HS-27A (cell line): ENCODE data around the gene GPR61.

Experiments used
- DNase-seq: peaks from one replicate; pipeline ENCODE4 v3.0.0-alpha.2; 2012; ENCODE audit warnings: low read depth, missing footprints

The GPR61 gene

GRCh38 chr1:109508873-109509175 is 30.8 kb upstream of the GPR61 start:
- DNase-seq: no peak

GRCh38 chr1:109509176-109510134 is 30.2 kb upstream of the GPR61 start, which contains the start of gene AMIGO1:
Gene AMIGO1, minus strand, starts transcription at chr1:109509727. Its CDS starts 815 bp downstream, at chr1:109508912.
- no peak for DNase-seq

GRCh38 chr1:109513110-109513710 is 26.5 kb upstream of the GPR61 start:
- no peak for DNase-seq

- DNase-seq: no peak
These were observed 24.8 kb upstream of the GPR61 start for GRCh38 chr1:109514846-109515245.

GRCh38 chr1:109516872-109517271 is 22.8 kb upstream of the GPR61 start:
- no peak for DNase-seq

- DNase-seq: no peak
These were observed 22.3 kb upstream of the GPR61 start for GRCh38 chr1:109517337-109517736.

GRCh38 chr1:109521002-109521951 is 18.4 kb upstream of the GPR61 start:
- no peak for DNase-seq

GRCh38 chr1:109522026-109522425 is 17.6 kb upstream of the GPR61 start:
- no peak for DNase-seq

- DNase-seq: no peak
These were observed 16.0 kb upstream of the GPR61 start for GRCh38 chr1:109523706-109524105.

- no peak for DNase-seq
These were observed 12.4 kb upstream of the GPR61 start for GRCh38 chr1:109527098-109527811.

GRCh38 chr1:109527846-109528695 is 11.6 kb upstream of the GPR61 start:
- no peak for DNase-seq

- no peak for DNase-seq
These were observed 11.0 kb upstream of the GPR61 start for GRCh38 chr1:109528712-109529111.

- DNase-seq: no peak
These were observed 9.7 kb upstream of the GPR61 start for GRCh38 chr1:109529881-109530456.

- DNase-seq: no peak
These were observed 9.1 kb upstream of the GPR61 start for GRCh38 chr1:109530457-109531087.

- no peak for DNase-seq
These were observed 8.3 kb upstream of the GPR61 start for GRCh38 chr1:109531380-109531779.

- peak; percentile 9 for DNase-seq
These were observed 7.8 kb upstream of the GPR61 start for GRCh38 chr1:109531826-109532364.

- DNase-seq: peak; percentile 41
These were observed 7.1 kb upstream of the GPR61 start for GRCh38 chr1:109532365-109533136.

GRCh38 chr1:109534307-109534858 is 5.3 kb upstream of the GPR61 start:
- no peak for DNase-seq
